NCI-H2196 treated with DMSO at 0.1 percent for 48 hours (cell line): ENCODE measurements around the gene RAMACL.
"Not testable (repeated sequence)": the region's sequence is repeated elsewhere in the genome, so short reads cannot be mapped to it uniquely, and the experiment has no call there.

ENCODE experiments used
- DNase-seq: peaks from one replicate; lab custom pipeline; 2025; ENCODE audit not compliant: unreplicated experiment; lab: John Stamatoyannopoulos, UW

Gene RAMACL

GRCh38 chr6:166539011-166539385 is 47.5 kb downstream of the RAMACL start:
- not testable (repeated sequence) for DNase-seq

GRCh38 chr6:166538297-166539010 is 48.0 kb downstream of the RAMACL start:
- DNase-seq: no peak

GRCh38 chr6:166534658-166535406 is 51.6 kb downstream of the RAMACL start:
- no peak for DNase-seq

- no peak for DNase-seq
These were observed 53.2 kb downstream of the RAMACL start for GRCh38 chr6:166533205-166533824.
